Sigmoid colon (tissue), 7 donors: ENCODE measurements around the gene SDHAF1. TPM values are rescaled to one million over a fixed set of nuclear protein-coding genes. Genes with fewer than 3 reads are reported as not detected.
A peak's percentile ranks its signal among the peaks of the same experiment; 100 is the strongest.

ENCODE experiments used
- DNase-seq: peaks from one replicate; pipeline ENCODE4 v3.0.0-alpha.2; 2019
- H3K27ac ChIP-seq, 4 donors: fragments of 200-600 bp; sonication (generic); one replicate each; pipeline ENCODE4 v1.5.1; 2016 to 2019; ENCODE audit warnings: mild to moderate bottlenecking in 1 of 4
- H3K27me3 ChIP-seq, 3 donors: fragments of 200-600 bp; sonication (generic); one replicate each; pipeline ENCODE4 v1.5.1; 2019; ENCODE audit warnings: mild to moderate bottlenecking in 1 of 3
- H3K36me3 ChIP-seq, 4 donors: fragments of 200-600 bp; sonication (generic); one replicate each; pipeline ENCODE4 v1.5.1; 2016 to 2019
- H3K4me1 ChIP-seq, 4 donors: fragments of 200-600 bp; sonication (generic); one replicate each; pipeline ENCODE4 v1.5.1; 2017 to 2019
- H3K4me3 ChIP-seq, 4 donors: fragments of 200-600 bp; sonication (generic); one replicate each; pipeline ENCODE4 v1.5.1; 2017 to 2019; ENCODE audit warnings: mild to moderate bottlenecking in 2 of 4, moderate library complexity in 1 of 4
- H3K9me3 ChIP-seq, 4 donors: fragments of 200-600 bp in 3 of 4; sonication (generic) in 3 of 4; one replicate each; pipeline versions ENCODE4 v1.5.1 to v1.6.1; 2013 to 2019
- CTCF ChIP-seq, 4 experiments: fragments of 450-650 bp in 3 of 4; fragments of 200-600 bp in 1 of 4; IDR thresholded peaks; one replicate each; pipeline ENCODE4 v1.5.1; 2016 to 2019; ENCODE audit warnings: antibody characterized with exemption in 4 of 4, mild to moderate bottlenecking in 3 of 4, moderate library complexity in 2 of 4
- EP300 ChIP-seq, 4 donors: sonication (generic); formaldehyde crosslinking; IDR thresholded peaks; one replicate each; pipeline ENCODE4 v1.6.1; 2017; ENCODE audit warnings: antibody characterized with exemption in 4 of 4
- POLR2A ChIP-seq, 2 donors: fragments of 450-650 bp; IDR thresholded peaks; one replicate each; pipeline ENCODE4 v1.6.1; 2016; ENCODE audit warnings: antibody characterized with exemption in 2 of 2, mild to moderate bottlenecking in 2 of 2, moderate library complexity in 2 of 2
- POLR2AphosphoS5 ChIP-seq, 4 donors: sonication (generic); formaldehyde crosslinking; IDR thresholded peaks; one replicate each; pipeline ENCODE4 v1.6.1; 2017; ENCODE audit warnings: antibody characterized with exemption in 4 of 4
- WGBS, 2 donors: extraction: QIAGEN DNeasy Blood & Tissue Kit; methylation state at CpG; one replicate each; pipeline ENCODE4 v1.1.7; 2013; 5-methylcytosine and 5-hydroxymethylcytosine counted together
- intact Hi-C: fragments of 100-400 bp; cut with DNase I; formaldehyde crosslinking; loops from one replicate; pipeline ENCODE4 v1.15.1; 2023
- polyA plus RNA-seq, 3 donors: library from polyadenylated mRNA; stranded (reverse); fragments of 200-250 nt; gene quantifications; one replicate each; pipeline ENCODE4 v1.2.3, GENCODE V29; 2013
- total RNA-seq, 4 donors: library from RNA; depleted of rRNA; stranded (reverse); fragments of >200 nt; gene quantifications; one replicate each; pipeline ENCODE4 v1.1.0, GENCODE V29; 2016
- donor health status: healthy with polysubstance abuse.
- donor health status: Bipolar disorder and iron deficiency.
- donor health status: healthy.

The SDHAF1 gene
- total and polyA plus RNA-seq, 7 donors: 19.2 to 135 (median 56.2) TPM

- H3K36me3 ChIP-seq: no peaks in the 10 kb centered on the region
- intact Hi-C loops: no loop called here
- no peak for DNase-seq
- H3K27ac ChIP-seq: no peak overlapping the region
- H3K4me1 ChIP-seq: peaks cover 0 to 11% (median 9%) of the 10 kb centered on the region in 4 donors
- H3K4me3 ChIP-seq: peak overlapping the region in 3 of 4 donors; percentile 25 to 38 (median 32)
- TF ChIP-seq CTCF (IDR thresholded peaks at IDR 0.05): no peak
- TF ChIP-seq POLR2A (IDR thresholded peaks at IDR 0.05): no peak
- 8 to 9% methylated on average over 54 of the region's 54 CpGs for WGBS, 2 donors
- H3K9me3 ChIP-seq: no peaks in the 10 kb centered on the region
- peaks cover 11 to 64% (median 27%) of the 10 kb centered on the region in 3 donors for H3K27me3 ChIP-seq
Measured at GRCh38 chr19:35986664-35987570, 8.1 kb upstream of the SDHAF1 start.

GRCh38 chr19:35987571-35987896, 7.5 kb upstream of the SDHAF1 start:
- Histone ChIP-seq H3K27me3 (peaks cover 11 to 60% (median 27%) of the 10 kb centered on the region in 3 donors), H3K4me3 (peak overlapping the region in 3 of 4 donors; percentile 25 to 38 (median 32)), H3K27ac (no peak overlapping the region), H3K9me3 (no peaks in the 10 kb centered on the region), H3K36me3 (no peaks in the 10 kb centered on the region), H3K4me1 (peaks cover 0 to 11% (median 9%) of the 10 kb centered on the region in 4 donors)
- no peak for DNase-seq
- TF ChIP-seq CTCF (IDR thresholded peaks at IDR 0.05) (no peak), POLR2A (IDR thresholded peaks at IDR 0.05) (no peak), EP300 (IDR thresholded peaks at IDR 0.05) (no peak)
- intact Hi-C loops: no loop called here
- 22 to 33% methylated on average over 8 of the region's 8 CpGs for WGBS, 2 donors

GRCh38 chr19:35988824-35989223, 6.2 kb upstream of the SDHAF1 start:
- intact Hi-C loops: no loop called here
- Histone ChIP-seq H3K27me3 (peaks cover 11 to 54% (median 27%) of the 10 kb centered on the region in 3 donors), H3K27ac (no peak overlapping the region), H3K9me3 (no peaks in the 10 kb centered on the region), H3K36me3 (no peaks in the 10 kb centered on the region), H3K4me3 (no peak overlapping the region), H3K4me1 (peaks cover 0 to 11% (median 10%) of the 10 kb centered on the region in 4 donors)
- no peak for TF ChIP-seq POLR2A (IDR thresholded peaks at IDR 0.05)
- no peak for TF ChIP-seq CTCF (IDR thresholded peaks at IDR 0.05)
- TF ChIP-seq EP300 (IDR thresholded peaks at IDR 0.05): no peak
- no peak for TF ChIP-seq POLR2AphosphoS5 (IDR thresholded peaks at IDR 0.05)
- DNase-seq: no peak
- 87 to 93% methylated on average over 3 of the region's 3 CpGs for WGBS, 2 donors

- Histone ChIP-seq H3K27me3 (peaks cover 11 to 46% (median 26%) of the 10 kb centered on the region in 3 donors), H3K4me3 (no peak overlapping the region), H3K4me1 (peaks cover 0 to 20% (median 18%) of the 10 kb centered on the region in 4 donors), H3K9me3 (no peaks in the 10 kb centered on the region), H3K27ac (no peak overlapping the region), H3K36me3 (no peaks in the 10 kb centered on the region)
- intact Hi-C loops: no loop called here
- TF ChIP-seq POLR2A (IDR thresholded peaks at IDR 0.05) (no peak), CTCF (IDR thresholded peaks at IDR 0.05) (no peak), EP300 (IDR thresholded peaks at IDR 0.05) (no peak), POLR2AphosphoS5 (IDR thresholded peaks at IDR 0.05) (no peak)
- WGBS, 2 donors: 94 to 95% methylated on average over 4 of the region's 4 CpGs
- DNase-seq: no peak
Measured at GRCh38 chr19:35990156-35990555, 4.8 kb upstream of the SDHAF1 start.
